DMS153 treated with DMSO at 0.1 percent for 48 hours (cell line): Measurements from ENCODE around the gene LRRC63.

ENCODE experiments used
- DNase-seq: peaks from one replicate; lab custom pipeline; 2025; ENCODE audit not compliant: unreplicated experiment; lab: John Stamatoyannopoulos, UW

LRRC63 gene

DNA sequence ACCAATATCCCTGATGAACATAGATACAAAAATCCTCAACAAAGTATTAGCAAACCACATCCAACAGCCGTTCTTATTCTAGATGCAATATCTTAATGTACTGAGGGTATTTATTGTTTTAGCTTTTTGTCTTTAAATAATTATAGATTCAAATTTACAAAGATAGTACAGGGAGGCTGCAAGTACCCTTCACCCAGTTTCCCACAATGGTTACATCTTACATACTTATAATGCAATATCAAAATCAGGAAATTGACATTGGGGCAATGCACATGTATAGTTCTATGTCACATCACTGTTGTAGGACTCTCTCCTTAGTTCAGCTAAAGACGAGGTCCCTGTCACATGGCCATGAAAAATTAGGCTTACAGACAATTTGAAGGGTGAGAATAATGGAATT, 99.5 kb downstream of the LRRC63 start:
- DNase-seq: no peak

DNA sequence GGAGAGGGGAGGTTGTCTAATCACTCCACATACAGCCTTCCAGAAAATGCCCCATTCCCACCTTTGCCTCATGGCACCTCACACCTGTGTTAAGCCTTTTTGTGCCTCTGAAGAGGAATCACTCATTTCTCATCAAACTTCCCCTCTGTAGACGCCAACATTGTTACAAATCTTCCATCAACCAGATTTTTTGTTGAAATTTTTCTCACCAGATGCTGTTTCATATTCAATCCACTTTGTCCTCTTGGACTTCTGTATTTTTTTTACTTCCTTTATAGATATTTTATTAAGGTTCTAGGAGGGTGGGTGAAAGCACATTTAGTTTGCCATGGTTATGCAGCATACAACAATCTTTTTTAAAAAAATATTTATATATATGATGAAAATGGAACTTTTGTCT, 101.3 kb downstream of the LRRC63 start:
- DNase-seq: no peak

DNA sequence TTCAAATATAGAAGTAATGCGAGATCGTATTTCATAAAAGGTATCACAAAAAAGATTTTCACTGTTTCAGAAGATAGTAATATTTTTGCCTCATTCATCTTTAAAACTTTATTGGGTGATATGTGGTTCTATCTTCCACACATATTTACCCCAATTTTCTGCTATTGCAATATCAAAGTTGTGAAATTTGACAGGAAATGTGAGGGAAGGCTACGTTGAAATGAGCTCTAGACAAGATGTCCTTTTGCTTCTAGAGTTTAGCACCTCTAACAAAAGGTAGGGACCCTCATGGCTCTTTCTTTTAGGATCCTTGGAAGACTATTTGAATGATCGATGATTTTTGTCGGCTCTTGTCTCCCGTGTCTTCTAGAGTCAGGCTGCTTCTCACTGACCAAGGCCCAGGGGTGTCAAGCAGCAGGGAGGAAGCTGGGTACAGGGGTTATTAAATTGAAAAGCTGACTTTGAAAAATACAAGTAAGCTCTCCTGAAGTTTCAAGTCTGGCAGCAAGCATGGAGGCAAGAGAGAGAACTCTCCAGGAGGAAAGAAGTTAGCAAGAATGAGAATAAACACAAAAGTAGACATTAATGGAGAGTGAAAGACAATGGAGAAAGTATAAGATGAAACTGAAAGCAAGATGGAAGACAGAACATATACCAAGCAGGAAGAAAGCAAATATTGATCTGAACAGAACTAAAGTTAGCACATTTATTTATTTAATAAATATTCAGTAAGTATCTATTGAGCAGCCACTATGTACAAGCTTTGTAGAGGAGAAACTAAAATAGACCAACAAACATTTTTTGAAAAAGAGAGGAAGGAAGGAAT, 101.9 kb downstream of the LRRC63 start:
- DNase-seq: no peak

DNA sequence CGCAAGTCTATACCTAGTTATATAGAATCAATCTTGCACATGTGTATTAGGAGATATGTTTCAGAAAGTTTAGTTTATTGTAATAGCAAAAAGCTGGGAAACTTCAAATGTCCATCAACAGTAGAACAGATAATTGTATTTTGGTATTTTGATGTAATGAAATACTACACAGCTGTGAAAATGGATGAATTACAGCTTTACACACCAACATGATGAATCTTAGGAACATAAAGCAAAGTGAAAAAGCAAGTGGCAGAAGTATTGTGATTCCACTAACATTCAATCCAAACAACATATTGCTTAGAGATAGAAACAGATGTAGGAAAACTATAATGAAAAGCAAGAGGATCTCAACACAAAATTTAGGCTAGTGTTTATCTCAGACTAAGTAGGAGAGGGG, 102.9 kb downstream of the LRRC63 start:
- no peak for DNase-seq

DNA sequence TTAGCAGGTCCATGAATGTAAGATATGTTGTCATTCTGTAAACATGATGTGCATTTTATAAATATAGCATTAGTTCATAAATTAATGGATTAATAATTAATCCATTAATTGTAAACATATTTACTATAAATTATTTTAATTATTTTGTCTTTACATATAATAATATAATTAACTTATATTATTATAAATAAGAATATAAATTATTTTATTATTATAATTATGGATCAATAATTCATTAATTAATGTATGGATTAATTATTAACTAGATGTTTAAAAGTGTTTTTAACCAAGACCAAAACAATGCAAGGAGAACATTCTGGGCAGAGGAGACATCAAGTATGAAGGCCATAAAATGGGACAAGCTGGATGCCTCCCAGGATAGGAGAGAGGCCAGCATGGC, 103.3 kb downstream of the LRRC63 start:
- DNase-seq: no peak

DNA sequence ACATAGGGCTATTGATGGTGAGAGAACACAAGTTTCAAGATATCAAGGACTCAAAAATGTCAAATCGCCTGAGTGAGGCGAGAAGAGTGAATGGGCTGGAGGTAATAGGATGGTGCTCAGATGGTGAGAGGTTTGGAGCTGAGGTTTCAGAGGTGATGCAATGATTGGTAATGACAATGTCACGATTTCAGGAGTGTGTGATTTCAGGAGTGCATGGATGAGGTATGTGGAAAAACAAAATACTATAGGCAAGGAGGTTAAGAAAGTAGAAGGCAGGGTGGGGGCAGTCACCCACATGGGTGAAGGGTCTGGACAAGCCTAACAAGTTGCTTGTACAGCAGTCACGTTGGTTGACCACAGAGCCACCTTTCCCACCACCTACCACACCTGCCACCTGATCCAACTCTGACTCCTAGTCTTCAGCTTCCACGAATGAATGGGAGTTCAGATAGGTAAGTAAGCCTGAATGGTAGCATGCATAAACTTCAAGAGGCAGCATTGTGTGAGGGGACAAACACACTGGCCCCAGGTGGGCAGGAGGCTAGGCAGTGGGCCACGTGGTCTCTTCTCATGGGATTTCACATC, 103.9 kb downstream of the LRRC63 start:
- no peak for DNase-seq

DNA sequence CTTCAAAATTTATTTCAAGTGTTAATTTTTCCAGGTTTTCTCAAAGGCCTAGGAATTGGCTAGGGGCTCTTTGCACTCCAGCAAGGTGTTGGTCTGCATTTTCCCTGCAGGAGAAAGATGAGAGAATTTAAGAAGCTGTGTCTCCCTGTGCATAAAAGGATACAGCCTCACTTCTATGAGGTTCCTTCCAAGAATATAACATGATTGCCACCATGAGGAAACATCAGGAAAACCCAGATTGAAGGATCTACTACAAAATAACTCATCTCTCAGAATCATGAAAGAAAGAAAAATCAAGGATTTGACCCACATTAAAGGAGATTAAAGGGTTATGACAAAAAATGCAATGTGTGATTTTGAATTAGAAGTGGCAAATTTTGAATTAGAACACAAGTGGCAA, 105.4 kb downstream of the LRRC63 start:
- no peak for DNase-seq

DNA sequence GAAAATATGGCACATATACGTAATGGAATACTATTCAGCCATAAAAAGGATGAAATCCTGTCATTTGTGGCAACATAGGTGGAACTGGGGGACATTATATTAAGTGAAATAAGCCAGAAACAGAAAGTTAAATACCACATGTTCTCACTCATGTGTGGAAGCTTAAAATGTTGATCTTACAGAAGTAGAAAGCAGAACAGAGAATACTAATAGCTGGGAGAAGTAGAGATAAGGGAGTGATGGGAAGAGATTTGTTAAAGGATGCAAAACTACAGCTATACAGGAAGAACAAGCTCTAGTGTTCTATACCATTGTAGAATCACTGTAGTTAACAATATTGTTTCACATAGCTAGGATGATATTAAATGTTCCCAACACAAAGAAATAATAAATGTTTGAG, 107.3 kb downstream of the LRRC63 start:
- DNase-seq: no peak

DNA sequence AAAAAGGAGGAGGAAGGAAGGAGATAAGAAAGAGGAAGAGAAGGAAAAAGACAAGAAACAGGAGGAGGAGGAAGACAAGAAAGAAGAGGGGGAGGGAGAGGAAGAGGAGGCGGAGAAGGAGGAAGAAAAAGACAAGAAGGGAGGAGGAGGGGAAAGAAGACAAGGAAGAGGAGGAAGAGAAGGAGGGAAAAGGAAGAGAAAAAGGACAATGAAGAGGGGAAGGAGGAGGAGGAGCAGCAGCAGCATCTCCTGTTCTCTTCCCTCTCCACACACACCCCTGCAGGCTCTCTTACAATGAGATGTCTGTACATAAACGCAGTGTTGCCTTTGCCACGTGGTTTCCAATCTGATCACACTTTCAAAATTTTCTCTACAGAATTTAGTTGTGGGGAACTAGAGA, 108.7 kb downstream of the LRRC63 start:
- DNase-seq: no peak

DNA sequence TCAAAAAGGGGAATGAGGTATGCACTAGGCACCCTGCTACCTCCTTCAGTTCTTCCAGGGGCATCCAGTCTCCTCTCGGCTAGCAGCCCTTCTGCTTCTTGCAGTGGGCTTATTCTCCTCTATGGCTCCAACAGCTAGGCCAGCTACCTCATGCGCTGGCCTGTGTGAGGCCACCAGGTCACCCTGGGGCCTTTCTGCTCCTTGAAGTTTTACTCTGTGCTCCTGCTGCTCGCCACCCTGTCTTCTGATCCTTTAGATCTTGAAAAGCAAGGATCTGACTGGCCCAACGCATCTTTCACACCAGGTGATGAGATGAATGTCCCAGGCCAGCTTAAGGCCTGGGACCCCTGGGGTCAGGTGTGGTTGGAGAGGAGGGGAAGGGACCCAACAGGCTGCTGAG, 109.1 kb downstream of the LRRC63 start:
- no peak for DNase-seq

DNA sequence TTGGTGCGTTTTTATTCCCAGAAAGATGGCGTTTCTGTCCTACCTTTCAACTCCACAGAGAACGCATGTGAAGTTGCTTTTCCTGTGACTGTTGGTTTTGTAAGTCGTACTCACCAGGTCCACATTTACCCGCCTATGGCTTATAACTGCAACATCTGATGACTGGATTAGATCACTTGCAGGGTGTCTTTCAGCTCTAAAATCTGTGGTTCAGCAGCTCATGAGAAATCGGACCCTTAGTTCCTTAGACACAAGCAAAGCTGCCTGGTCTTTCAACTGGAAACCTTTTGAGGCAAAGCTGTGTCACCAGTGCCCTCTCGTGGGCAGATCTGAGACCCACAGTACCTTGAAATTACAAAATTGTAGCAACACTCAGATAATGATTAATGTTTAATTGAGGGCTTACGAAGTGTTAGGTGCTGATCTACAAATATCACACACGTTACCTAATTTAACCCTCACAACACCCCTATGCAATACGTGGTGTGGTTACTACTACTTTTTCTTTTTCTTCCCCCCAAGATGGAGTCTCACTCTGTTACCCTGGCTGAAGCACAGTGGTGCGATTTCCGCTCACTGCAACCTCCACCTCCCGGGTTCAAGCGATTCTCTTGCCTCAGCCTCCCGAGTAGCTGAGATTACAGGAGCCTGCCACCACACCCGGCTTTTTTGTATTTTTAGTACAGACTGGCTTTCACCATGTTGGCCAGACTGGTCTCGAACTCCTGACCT, 109.9 kb downstream of the LRRC63 start:
- peak; percentile 36 for DNase-seq

DNA sequence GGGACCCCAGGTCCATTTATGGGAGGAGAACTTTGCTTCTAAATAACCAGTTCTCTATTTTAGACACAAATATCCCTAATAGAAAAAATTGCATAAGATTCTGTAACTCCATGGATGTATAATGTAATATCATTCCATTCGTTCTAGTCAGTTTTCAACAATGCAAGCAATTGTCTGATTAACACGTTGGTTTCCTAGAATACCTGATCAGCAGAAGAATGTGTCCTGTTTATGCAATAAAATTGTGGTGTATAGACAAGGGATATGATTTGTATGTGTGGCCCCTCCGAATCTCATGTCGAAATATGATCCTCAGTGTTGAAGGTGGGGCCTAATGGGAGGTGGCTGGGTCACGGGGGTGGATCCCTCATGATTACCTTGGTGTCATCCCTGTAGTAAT, 113.2 kb downstream of the LRRC63 start:
- no peak for DNase-seq
